Colonic mucosa (tissue), 4 donors: ENCODE measurements around the gene TMEM218. TPM values are rescaled to one million over a fixed set of nuclear protein-coding genes. Genes with fewer than 3 reads are reported as not detected.

Experiments used
- DNase-seq: peaks from one replicate; pipeline ENCODE4 v3.0.0-alpha.2; 2020
- H3K27ac ChIP-seq: fragments of 200-600 bp; one replicate; pipeline ENCODE4 v1.8.0; 2021
- H3K27me3 ChIP-seq: fragments of 200-600 bp; one replicate; pipeline ENCODE4 v1.8.0; 2021
- H3K36me3 ChIP-seq: fragments of 200-600 bp; one replicate; pipeline ENCODE4 v1.8.0; 2021
- H3K4me1 ChIP-seq: fragments of 200-600 bp; one replicate; pipeline ENCODE4 v1.8.0; 2021; ENCODE audit warnings: mild to moderate bottlenecking
- H3K4me3 ChIP-seq: fragments of 200-600 bp; one replicate; pipeline ENCODE4 v1.8.0; 2021
- H3K9ac ChIP-seq, 2 donors: one replicate each; pipeline ENCODE4 v1.7.0; 2013; ENCODE audit warnings: control low read depth in 2 of 2, low read depth in 2 of 2, low read length in 2 of 2
- H3K9me3 ChIP-seq: fragments of 200-600 bp; one replicate; pipeline ENCODE4 v1.8.0; 2021
- CTCF ChIP-seq: fragments of 200-600 bp; IDR thresholded peaks from one replicate; pipeline ENCODE4 v1.8.0; 2022; ENCODE audit warnings: antibody characterized with exemption, mild to moderate bottlenecking
- intact Hi-C: fragments of 100-400 bp; cut with DNase I; formaldehyde crosslinking; loops from one replicate; pipeline ENCODE4 v1.14.1; 2022
- total RNA-seq, 2 donors: library from RNA; stranded (reverse); fragmentation: NEBNext Ultra II Directional in 1 of 2; extraction: Animal tissue kit (Norgen Biotek cat#: 25700) in 1 of 2; gene quantifications; one replicate each; pipeline ENCODE4 v1.2.1, GENCODE V29; 2021
- donor health status: healthy.
- donor health status: DM: no; HTN: no; CAD: no.
- donor health status: DM: no; HTN: no; CAD: no.

TMEM218 gene
- total RNA-seq, 2 donors from 2014 or later: 8.7 to 17.3 TPM

DNA sequence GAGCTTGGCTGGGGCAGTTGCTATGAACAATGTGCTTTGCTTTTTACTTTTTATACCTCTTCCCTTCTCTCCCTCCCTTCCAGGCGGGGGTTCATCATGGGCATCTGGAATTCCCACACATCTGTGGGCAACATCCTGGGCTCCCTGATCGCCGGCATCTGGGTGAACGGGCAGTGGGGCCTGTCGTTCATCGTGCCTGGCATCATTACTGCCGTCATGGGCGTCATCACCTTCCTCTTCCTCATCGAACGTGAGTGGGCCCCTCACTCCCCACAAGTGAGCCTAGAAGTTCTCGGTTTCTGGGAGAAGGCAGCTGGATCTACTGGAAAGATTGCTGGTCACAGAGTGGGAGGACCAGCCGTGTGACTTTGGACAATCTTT is 30.9 kb downstream of the TMEM218 start:
- intact Hi-C loops: loop anchor here (10.0 kb wide), 1 partner anchor 334 kb away; no protein-coding TSS in a partner anchor
- TF ChIP-seq CTCF: no peak
- Histone ChIP-seq H3K4me3 (no peak overlapping the region), H3K36me3 (no peaks in the 10 kb centered on the region), H3K27ac (no peak overlapping the region), H3K9ac (no peak overlapping the region), H3K4me1 (no peaks in the 10 kb centered on the region), H3K27me3 (no peaks in the 10 kb centered on the region), H3K9me3 (no peaks in the 10 kb centered on the region)
- DNase-seq: no peak

DNA sequence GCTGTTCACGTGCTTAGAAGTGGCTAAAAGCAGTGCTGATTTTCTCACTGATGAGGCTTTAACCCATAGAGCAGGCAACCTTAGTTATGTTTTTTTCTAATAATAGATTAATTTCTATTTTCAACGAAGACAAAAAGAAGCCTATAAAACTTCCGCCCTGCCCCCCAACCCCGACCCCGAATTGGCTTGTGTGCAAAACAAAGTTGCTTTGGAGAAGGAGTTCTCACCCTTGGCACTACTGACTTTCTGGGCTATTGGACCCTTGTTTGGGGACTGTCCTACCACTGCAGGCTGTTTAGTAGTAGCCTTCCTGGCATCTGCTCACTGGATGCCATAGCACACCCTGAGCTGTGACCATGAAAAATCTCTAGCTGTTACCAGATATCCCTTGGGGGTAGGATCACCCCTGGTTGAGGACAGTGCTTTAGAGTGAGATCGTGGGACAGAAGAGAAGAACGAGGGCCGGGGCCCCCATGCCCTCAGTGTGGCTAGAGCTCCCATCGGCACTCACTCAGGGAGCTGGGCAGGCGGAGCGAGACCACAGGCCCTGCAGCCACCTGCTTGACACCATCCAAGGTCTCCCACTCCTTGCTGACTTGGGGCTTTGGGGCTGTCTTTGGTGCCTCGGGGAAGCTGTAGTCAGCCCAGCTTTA is 31.4 kb downstream of the TMEM218 start:
- no peaks in the 10 kb centered on the region for H3K9me3 ChIP-seq
- H3K36me3 ChIP-seq: no peaks in the 10 kb centered on the region
- no peaks in the 10 kb centered on the region for H3K27me3 ChIP-seq
- intact Hi-C loops: loop anchor here (10.0 kb wide), 1 partner anchor 335 kb away; no protein-coding TSS in a partner anchor
- TF ChIP-seq CTCF: no peak
- no peak overlapping the region for H3K9ac ChIP-seq
- no peak overlapping the region for H3K27ac ChIP-seq
- no peak for DNase-seq
- H3K4me3 ChIP-seq: no peak overlapping the region
- no peaks in the 10 kb centered on the region for H3K4me1 ChIP-seq

DNA sequence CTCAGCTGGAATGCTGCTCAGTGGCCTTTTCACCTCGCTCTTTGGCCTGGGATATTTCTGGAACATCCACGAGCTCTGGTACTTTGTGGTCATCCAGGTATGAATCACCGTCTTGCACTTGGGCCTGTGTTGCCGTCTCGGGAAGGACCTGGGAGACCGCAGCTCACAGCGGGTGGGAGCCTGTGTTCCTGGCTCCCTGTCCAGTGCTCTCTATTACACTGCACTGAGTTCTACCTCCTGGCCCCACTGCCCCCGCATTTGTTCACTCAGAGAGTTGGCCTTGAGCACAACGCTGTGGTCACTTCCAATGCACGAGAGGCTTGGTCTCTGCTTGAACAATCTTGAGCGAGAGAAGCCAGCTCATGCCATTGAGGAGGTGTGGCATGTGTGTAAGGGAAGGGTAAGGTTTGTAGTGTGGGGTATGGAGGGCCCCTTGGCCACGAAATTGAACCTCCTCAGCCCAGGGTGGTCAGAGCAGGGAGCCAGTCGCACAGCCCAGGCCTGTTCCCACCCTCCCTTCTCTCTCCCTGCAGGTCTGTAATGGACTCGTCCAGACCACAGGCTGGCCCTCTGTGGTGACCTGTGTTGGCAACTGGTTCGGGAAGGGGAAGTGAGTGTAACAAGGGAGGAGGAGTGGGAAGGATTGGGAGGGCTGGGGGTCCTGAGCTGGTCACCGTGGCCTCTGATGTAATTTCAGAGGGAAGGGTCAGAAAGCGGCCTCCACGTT is 32.1 kb downstream of the TMEM218 start:
- Histone ChIP-seq H3K27me3 (no peaks in the 10 kb centered on the region), H3K9me3 (no peaks in the 10 kb centered on the region), H3K27ac (no peak overlapping the region), H3K36me3 (no peaks in the 10 kb centered on the region), H3K9ac (no peak overlapping the region), H3K4me3 (no peak overlapping the region), H3K4me1 (no peaks in the 10 kb centered on the region)
- DNase-seq: no peak
- intact Hi-C loops: no loop called here
- TF ChIP-seq CTCF: no peak

GRCh38 chr11:125078516-125079140 is 32.8 kb downstream of the TMEM218 start:
- Histone ChIP-seq H3K9me3 (no peaks in the 10 kb centered on the region), H3K27ac (no peak overlapping the region), H3K4me3 (no peak overlapping the region), H3K36me3 (no peaks in the 10 kb centered on the region), H3K9ac (no peak overlapping the region), H3K27me3 (no peaks in the 10 kb centered on the region), H3K4me1 (no peaks in the 10 kb centered on the region)
- TF ChIP-seq CTCF: no peak
- DNase-seq: no peak
- intact Hi-C loops: no loop called here

DNA sequence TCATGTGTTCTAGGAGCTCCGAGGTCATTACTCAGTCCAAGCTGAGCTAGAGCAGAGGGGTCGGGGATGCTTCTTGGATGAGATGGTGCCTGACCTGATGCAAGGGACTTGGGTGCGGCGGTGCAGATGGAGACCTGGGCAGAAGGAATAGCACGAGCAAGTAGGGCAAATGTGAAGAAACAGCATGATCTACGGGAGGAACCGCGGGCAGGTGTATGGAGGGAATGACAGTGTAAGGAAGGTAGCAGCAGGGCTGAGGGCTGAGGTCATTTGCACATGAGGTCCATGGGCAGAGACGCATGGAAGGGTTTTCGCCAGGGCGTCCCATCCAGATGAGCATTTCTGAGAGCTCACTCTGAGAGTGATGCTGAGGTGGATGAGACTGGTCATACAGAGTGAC is 33.4 kb downstream of the TMEM218 start:
- Histone ChIP-seq H3K4me3 (no peak overlapping the region), H3K9me3 (no peaks in the 10 kb centered on the region), H3K27ac (no peak overlapping the region), H3K4me1 (no peaks in the 10 kb centered on the region), H3K27me3 (no peaks in the 10 kb centered on the region), H3K36me3 (no peaks in the 10 kb centered on the region), H3K9ac (no peak overlapping the region)
- intact Hi-C loops: no loop called here
- no peak for TF ChIP-seq CTCF
- DNase-seq: no peak
